Colonic mucosa (tissue), 4 donors: ENCODE measurements around the gene PRAC1. TPM values are rescaled to one million over a fixed set of nuclear protein-coding genes. Genes with fewer than 3 reads are reported as not detected.

ENCODE experiments used
- DNase-seq: peaks from one replicate; pipeline ENCODE4 v3.0.0-alpha.2; 2020
- H3K27ac ChIP-seq: fragments of 200-600 bp; one replicate; pipeline ENCODE4 v1.8.0; 2021
- H3K27me3 ChIP-seq: fragments of 200-600 bp; one replicate; pipeline ENCODE4 v1.8.0; 2021
- H3K36me3 ChIP-seq: fragments of 200-600 bp; one replicate; pipeline ENCODE4 v1.8.0; 2021
- H3K4me1 ChIP-seq: fragments of 200-600 bp; one replicate; pipeline ENCODE4 v1.8.0; 2021; ENCODE audit warnings: mild to moderate bottlenecking
- H3K4me3 ChIP-seq: fragments of 200-600 bp; one replicate; pipeline ENCODE4 v1.8.0; 2021
- H3K9ac ChIP-seq, 2 donors: one replicate each; pipeline ENCODE4 v1.7.0; 2013; ENCODE audit warnings: control low read depth in 2 of 2, low read depth in 2 of 2, low read length in 2 of 2
- H3K9me3 ChIP-seq: fragments of 200-600 bp; one replicate; pipeline ENCODE4 v1.8.0; 2021
- intact Hi-C: fragments of 100-400 bp; cut with DNase I; formaldehyde crosslinking; loops from one replicate; pipeline ENCODE4 v1.14.1; 2022
- total RNA-seq, 2 donors: library from RNA; stranded (reverse); fragmentation: NEBNext Ultra II Directional in 1 of 2; extraction: Animal tissue kit (Norgen Biotek cat#: 25700) in 1 of 2; gene quantifications; one replicate each; pipeline ENCODE4 v1.2.1, GENCODE V29; 2021
- TF ChIP-seq, protein P1 (sequence below): fragments of 200-600 bp; IDR thresholded peaks from one replicate; pipeline ENCODE4 v1.8.0; 2022; ENCODE audit warnings: antibody characterized with exemption, mild to moderate bottlenecking
- donor health status: healthy.
- donor health status: DM: no; HTN: no; CAD: no.
- donor health status: DM: no; HTN: no; CAD: no.

Gene PRAC1
- 100 to 1,000 TPM; 237 to 328 TPM for total RNA-seq

DNA sequence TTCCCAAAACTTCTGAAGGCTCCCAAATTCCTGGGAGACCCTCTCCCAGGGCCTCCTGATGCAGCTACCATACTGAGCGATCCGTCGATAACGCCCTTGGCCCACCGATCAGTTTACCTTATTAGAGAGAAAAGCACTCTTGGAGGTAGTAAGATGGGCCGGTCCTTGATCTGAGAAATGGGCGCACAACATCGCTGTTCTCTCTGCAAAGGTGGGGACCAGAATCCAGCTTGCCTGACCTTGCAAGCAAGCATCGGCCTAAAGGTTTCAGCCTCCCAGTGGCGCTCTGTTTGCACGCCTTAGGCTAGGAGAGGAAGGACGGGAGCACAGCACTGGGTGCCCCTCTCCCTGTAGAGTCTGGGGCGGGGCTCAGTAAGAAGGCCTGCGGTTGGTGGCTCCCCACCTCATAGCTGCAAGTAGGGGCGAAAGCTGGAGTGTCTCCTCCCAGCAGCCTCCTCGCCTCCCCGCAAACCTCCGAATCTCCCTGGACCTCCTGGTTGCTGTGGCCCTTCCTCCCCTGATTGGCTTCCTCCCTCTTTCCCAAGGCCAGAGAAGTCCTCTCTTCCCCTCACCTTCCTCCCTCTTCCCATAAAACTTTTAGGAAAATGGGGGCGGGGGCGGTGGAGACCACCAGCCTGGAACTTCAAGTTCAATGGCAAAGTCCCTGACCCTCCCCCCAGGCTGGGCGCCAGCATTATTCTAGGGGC, at the start of gene PRAC1:
TSS of gene PRAC1 (minus strand) at position 318 of the 707 bp plus-strand sequence. CDS start at position 192, 126 bp downstream.
- intact Hi-C loops: loop anchor here (5.0 kb wide), 2 partner anchors 80 to 155 kb away; no protein-coding TSS in a partner anchor
- H3K4me3 ChIP-seq: peak within 1 kb of the TSS; percentile 45
- peak; percentile 88 for DNase-seq
- H3K4me1 ChIP-seq: no peaks in the 10 kb centered on the region
- no peaks in the 10 kb centered on the region for H3K36me3 ChIP-seq
- H3K9ac ChIP-seq: peak within 1 kb of the TSS in 1 of 2 donors; percentile 26
- TF ChIP-seq, protein P1, sequence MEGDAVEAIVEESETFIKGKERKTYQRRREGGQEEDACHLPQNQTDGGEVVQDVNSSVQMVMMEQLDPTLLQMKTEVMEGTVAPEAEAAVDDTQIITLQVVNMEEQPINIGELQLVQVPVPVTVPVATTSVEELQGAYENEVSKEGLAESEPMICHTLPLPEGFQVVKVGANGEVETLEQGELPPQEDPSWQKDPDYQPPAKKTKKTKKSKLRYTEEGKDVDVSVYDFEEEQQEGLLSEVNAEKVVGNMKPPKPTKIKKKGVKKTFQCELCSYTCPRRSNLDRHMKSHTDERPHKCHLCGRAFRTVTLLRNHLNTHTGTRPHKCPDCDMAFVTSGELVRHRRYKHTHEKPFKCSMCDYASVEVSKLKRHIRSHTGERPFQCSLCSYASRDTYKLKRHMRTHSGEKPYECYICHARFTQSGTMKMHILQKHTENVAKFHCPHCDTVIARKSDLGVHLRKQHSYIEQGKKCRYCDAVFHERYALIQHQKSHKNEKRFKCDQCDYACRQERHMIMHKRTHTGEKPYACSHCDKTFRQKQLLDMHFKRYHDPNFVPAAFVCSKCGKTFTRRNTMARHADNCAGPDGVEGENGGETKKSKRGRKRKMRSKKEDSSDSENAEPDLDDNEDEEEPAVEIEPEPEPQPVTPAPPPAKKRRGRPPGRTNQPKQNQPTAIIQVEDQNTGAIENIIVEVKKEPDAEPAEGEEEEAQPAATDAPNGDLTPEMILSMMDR: no peak
- H3K27ac ChIP-seq: peak within 1 kb of the TSS; percentile 85
- peaks cover 47% of the 10 kb centered on the region for H3K27me3 ChIP-seq
- no peaks in the 10 kb centered on the region for H3K9me3 ChIP-seq

DNA sequence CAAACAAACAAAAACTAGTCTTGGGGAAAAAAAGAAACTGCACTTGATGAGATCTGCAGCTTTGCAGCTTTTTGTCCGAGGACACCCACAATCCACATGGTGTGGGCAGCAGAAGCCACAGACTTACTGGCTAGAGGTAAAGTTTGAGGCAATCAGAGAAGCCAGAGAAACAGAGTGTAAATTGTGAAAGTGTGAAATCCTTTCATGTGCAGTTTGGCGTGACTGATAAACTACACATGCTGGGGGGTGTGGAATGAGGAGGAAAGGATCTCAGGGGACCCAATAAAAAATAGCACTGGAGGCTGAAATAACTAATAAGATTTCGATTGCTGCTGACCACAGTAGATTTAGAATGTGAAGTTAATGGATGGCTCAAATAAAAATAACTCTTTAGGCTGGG, 48.6 kb upstream of the PRAC1 start:
- intact Hi-C loops: no loop called here
- H3K4me1 ChIP-seq: no peaks in the 10 kb centered on the region
- H3K27me3 ChIP-seq: no peaks in the 10 kb centered on the region
- TF ChIP-seq, protein P1: no peak
- H3K9me3 ChIP-seq: no peaks in the 10 kb centered on the region
- H3K4me3 ChIP-seq: no peak overlapping the region
- DNase-seq: no peak
- no peak overlapping the region for H3K27ac ChIP-seq
- no peak overlapping the region for H3K9ac ChIP-seq
- H3K36me3 ChIP-seq: no peaks in the 10 kb centered on the region

- no peaks in the 10 kb centered on the region for H3K9me3 ChIP-seq
- no peaks in the 10 kb centered on the region for H3K4me1 ChIP-seq
- H3K9ac ChIP-seq: no peak overlapping the region
- no peak overlapping the region for H3K27ac ChIP-seq
- TF ChIP-seq, protein P1: no peak
- intact Hi-C loops: no loop called here
- no peak overlapping the region for H3K4me3 ChIP-seq
- H3K36me3 ChIP-seq: no peaks in the 10 kb centered on the region
- DNase-seq: no peak
- no peaks in the 10 kb centered on the region for H3K27me3 ChIP-seq
Measured at GRCh38 chr17:48769009-48769675, 46.8 kb upstream of the PRAC1 start.

DNA sequence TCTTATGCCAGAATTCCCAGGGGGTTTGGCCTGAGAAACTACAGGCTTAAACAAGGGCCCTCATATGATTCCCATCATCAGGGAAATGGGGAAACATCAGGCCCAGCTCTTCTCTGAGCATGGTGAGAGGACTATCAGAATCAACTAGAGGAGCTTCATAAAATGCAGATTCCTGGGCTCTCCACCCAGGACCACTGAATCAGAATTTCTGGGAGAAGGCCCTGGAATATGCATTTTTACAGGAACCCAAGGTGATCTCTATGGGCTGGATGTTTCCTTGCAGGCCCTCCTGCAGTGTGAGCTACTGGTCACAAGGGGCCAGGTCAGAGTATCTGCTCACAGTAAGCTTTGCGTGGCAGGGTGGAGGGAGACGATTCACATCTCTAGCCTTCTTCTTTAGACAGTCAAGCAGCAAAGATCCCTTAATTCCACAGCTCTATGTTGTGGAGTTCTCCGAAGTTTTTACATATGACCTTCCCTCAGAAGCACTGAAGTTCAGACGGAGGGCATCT, 45.0 kb upstream of the PRAC1 start:
- no peaks in the 10 kb centered on the region for H3K4me1 ChIP-seq
- no peaks in the 10 kb centered on the region for H3K27me3 ChIP-seq
- no peaks in the 10 kb centered on the region for H3K36me3 ChIP-seq
- no peak overlapping the region for H3K9ac ChIP-seq
- intact Hi-C loops: no loop called here
- DNase-seq: no peak
- H3K27ac ChIP-seq: no peak overlapping the region
- H3K9me3 ChIP-seq: no peaks in the 10 kb centered on the region
- TF ChIP-seq, protein P1: no peak
- H3K4me3 ChIP-seq: no peak overlapping the region

DNA sequence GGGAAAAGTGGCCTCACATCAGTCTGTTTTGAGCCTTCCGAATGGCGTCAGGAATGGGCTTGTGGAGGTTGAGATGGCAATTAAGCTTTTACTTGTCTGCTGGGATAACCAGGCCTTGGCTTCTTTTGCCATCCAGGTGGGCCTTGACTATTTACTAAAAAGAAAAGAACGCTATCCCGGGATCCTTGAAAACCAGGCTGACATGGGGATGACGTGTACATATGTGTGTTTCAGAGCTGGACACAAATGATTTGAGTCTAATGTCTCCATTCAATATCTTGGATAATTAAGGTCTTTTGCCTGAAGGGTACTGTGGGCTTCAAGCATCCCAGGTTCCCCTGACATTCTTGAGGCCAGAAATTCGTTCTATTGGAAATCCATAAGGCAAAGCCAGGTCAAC, 38.8 kb upstream of the PRAC1 start:
- Histone ChIP-seq H3K9me3 (no peaks in the 10 kb centered on the region), H3K9ac (no peak overlapping the region), H3K27ac (peak overlapping the region; percentile 69), H3K36me3 (no peaks in the 10 kb centered on the region), H3K4me3 (no peak overlapping the region), H3K4me1 (no peaks in the 10 kb centered on the region), H3K27me3 (no peaks in the 10 kb centered on the region)
- intact Hi-C loops: no loop called here
- TF ChIP-seq, protein P1: no peak
- no peak for DNase-seq
